Cardiac muscle cell (in vitro differentiated cells and primary cell): ENCODE measurements around the gene RHBG. TPM values are rescaled to one million over a fixed set of nuclear protein-coding genes. Genes with fewer than 3 reads are reported as not detected.

Experiments
- DNase-seq, 2 donors: peaks; one replicate each; pipeline versions ENCODE4 v3.0.0 to v3.0.0-alpha.2; 2010 to 2017; ENCODE audit warnings: low read depth in 1 of 2, low spot score in 1 of 2
- H3K27ac ChIP-seq: fragments of 200-600 bp; sonication (generic); 2 replicates; pipeline ENCODE4 v1.5.1; 2016
- H3K27me3 ChIP-seq: fragments of 200-600 bp; sonication (generic); 2 replicates; pipeline ENCODE4 v1.6.0; 2016; ENCODE audit warnings: control low read depth
- H3K36me3 ChIP-seq: fragments of 200-600 bp; sonication (generic); 2 replicates; pipeline ENCODE4 v1.5.1; 2016; ENCODE audit warnings: control low read depth
- H3K4me1 ChIP-seq: fragments of 200-600 bp; sonication (generic); 2 replicates; pipeline ENCODE4 v1.8.1; 2017; ENCODE audit warnings: low read depth, mild to moderate bottlenecking, mixed run types
- H3K4me3 ChIP-seq: fragments of 200-600 bp; sonication (generic); 2 replicates; pipeline ENCODE4 v1.5.1; 2016; ENCODE audit warnings: mild to moderate bottlenecking
- H3K9me3 ChIP-seq: fragments of 200-600 bp; sonication (generic); 2 replicates; pipeline ENCODE4 v1.5.1; 2017; ENCODE audit warnings: low read depth, mild to moderate bottlenecking, control low read depth
- polyA plus RNA-seq: library from polyadenylated mRNA; unstranded; fragments of >200 nt; fragmentation: Nextera tagmentation; extraction: Ambion mirVana; gene quantifications from 2 replicates; pipeline ENCODE4 v1.2.1, GENCODE V29; 2016
- total RNA-seq: library from RNA; depleted of rRNA; stranded (reverse); fragments of >200 nt; gene quantifications from 2 replicates; pipeline ENCODE4 v1.2.3, GENCODE V29; 2016
- TF ChIP-seq, protein P1 (sequence below): IDR thresholded peaks from 2 replicates; pipeline ENCODE4 v1.5.1; 2012; ENCODE audit warnings: low read depth, mild to moderate bottlenecking, low read length

Gene RHBG
- total and polyA plus RNA-seq, 2 experiments from 2014 or later = not detected

- Histone ChIP-seq H3K36me3 (no peaks in the 10 kb centered on the region), H3K4me1 (peaks cover 9% of the 10 kb centered on the region), H3K4me3 (no peak overlapping the region), H3K27ac (no peak overlapping the region), H3K27me3 (peaks cover 37% of the 10 kb centered on the region), H3K9me3 (no peaks in the 10 kb centered on the region)
- no peak for DNase-seq
- TF ChIP-seq, protein P1, sequence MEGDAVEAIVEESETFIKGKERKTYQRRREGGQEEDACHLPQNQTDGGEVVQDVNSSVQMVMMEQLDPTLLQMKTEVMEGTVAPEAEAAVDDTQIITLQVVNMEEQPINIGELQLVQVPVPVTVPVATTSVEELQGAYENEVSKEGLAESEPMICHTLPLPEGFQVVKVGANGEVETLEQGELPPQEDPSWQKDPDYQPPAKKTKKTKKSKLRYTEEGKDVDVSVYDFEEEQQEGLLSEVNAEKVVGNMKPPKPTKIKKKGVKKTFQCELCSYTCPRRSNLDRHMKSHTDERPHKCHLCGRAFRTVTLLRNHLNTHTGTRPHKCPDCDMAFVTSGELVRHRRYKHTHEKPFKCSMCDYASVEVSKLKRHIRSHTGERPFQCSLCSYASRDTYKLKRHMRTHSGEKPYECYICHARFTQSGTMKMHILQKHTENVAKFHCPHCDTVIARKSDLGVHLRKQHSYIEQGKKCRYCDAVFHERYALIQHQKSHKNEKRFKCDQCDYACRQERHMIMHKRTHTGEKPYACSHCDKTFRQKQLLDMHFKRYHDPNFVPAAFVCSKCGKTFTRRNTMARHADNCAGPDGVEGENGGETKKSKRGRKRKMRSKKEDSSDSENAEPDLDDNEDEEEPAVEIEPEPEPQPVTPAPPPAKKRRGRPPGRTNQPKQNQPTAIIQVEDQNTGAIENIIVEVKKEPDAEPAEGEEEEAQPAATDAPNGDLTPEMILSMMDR = no peak
Measured at GRCh38 chr1:156384658-156385057, 15.6 kb downstream of the RHBG start.

GRCh38 chr1:156385534-156386031 is 16.6 kb downstream of the RHBG start:
- H3K9me3 ChIP-seq = no peaks in the 10 kb centered on the region
- TF ChIP-seq, protein P1 = peak; percentile 92
- H3K27me3 ChIP-seq = peaks cover 47% of the 10 kb centered on the region
- H3K27ac ChIP-seq = no peak overlapping the region
- peak; percentile 78 to 85 for DNase-seq
- H3K4me3 ChIP-seq = no peak overlapping the region
- H3K4me1 ChIP-seq = peaks cover 9% of the 10 kb centered on the region
- no peaks in the 10 kb centered on the region for H3K36me3 ChIP-seq

DNA sequence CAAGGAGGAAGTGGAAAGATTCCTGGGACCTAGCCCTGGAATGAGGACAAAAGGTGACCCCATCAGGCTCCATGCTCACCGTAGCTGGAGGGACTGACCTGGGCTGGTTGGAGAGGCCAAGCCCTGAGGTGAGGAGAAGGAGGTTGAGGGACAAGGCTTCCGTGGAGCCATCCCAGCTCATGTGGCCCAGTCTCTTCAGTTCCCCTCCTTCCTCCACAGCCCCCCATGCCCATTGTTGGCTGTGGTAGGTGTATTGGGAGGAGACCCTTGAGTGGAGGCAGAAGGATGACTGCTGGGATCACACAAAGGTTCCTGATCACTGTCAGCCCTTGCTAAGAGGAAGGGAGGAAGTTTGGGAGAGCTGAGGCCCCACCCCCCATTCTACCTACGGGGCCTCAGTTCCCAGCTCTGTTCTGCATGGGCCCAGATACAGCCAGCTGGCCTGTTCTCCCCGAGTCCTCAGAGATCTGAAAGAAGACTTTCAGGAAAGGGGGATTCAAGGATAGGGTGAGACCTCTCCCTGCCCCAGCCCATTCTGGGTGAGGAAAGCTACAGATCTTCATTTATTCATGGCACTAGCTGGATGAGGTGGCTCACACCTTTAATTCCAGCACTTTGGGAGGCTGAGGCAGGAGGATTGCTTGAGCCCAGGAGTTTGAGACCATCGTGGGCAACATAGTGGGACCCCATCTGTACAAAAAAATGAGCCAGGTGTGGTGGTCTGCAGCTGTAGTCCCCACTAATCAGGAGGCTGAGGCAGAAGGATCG is 17.3 kb downstream of the RHBG start:
- H3K27me3 ChIP-seq = peaks cover 54% of the 10 kb centered on the region
- TF ChIP-seq, protein P1 = no peak
- no peaks in the 10 kb centered on the region for H3K9me3 ChIP-seq
- no peak overlapping the region for H3K4me3 ChIP-seq
- H3K36me3 ChIP-seq = no peaks in the 10 kb centered on the region
- no peak for DNase-seq
- peaks cover 9% of the 10 kb centered on the region for H3K4me1 ChIP-seq
- no peak overlapping the region for H3K27ac ChIP-seq

DNA sequence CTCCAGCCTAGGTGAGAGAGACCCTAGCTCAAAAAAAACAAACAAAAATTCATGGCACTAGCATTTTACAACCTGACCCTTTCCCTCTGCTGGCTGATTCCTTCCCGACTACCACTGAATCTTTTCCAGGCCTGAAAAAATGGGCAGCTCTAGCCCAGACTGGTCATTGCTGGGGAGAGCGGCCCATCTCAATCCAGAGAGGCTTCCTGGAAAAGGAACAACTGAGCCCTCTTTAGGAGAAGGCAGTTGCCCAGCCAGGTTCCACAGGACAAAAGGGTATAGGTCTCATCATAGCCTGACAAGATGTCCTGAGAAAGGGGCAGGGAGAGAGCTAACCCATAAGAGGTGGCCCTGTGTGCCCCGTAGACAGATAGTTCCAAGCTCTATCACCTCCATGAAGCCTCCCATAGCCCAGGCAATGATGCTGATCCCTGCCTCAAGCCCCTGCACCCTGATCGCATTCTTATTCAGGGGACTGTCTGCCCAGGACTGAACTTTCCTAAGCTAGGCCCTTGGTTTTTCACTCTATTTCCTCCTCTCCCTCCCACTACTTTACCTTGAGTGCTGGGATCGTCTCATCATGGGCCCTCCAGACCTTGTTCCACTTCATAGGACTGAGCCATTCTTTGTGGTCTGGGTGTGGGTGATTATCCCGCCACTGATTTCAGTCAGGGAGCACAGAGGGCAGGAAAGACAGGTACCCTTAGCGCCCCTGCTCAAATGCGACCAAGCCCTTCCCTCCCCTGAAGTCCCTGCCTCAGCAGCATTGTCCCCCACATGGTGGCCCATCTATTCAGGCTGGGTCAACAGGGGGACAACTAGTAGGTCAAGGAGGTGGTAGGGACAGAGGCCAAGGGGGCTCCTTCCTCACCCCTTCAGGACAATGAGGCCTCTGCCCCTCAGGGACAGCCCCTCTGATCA is 18.2 kb downstream of the RHBG start:
- Histone ChIP-seq H3K27ac (no peak overlapping the region), H3K4me1 (peaks cover 5% of the 10 kb centered on the region), H3K27me3 (peaks cover 55% of the 10 kb centered on the region), H3K36me3 (no peaks in the 10 kb centered on the region), H3K4me3 (no peak overlapping the region), H3K9me3 (no peaks in the 10 kb centered on the region)
- TF ChIP-seq, protein P1 = no peak
- DNase-seq = no peak

DNA sequence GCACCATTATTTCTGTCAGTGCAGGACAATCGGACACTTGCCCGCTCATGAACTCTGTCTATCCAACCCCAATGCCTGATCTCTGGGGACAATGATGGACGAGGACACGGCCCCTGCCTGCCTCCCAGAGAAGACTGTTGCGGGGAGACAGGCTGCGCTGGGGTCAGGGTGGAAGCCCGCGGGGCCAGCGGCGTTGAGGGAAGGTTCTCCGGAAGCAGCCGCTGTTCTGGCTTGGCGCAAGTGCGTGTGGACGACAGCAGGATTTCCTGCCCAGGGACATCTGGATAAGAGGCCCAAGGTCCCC is 18.8 kb downstream of the RHBG start:
- Histone ChIP-seq H3K4me1 (no peaks in the 10 kb centered on the region), H3K36me3 (no peaks in the 10 kb centered on the region), H3K27me3 (peaks cover 55% of the 10 kb centered on the region), H3K4me3 (peak overlapping the region; percentile 8), H3K9me3 (no peaks in the 10 kb centered on the region), H3K27ac (no peak overlapping the region)
- peak in 1 of 2 donors; percentile 8 for DNase-seq
- TF ChIP-seq, protein P1 = no peak
